ENCODE results near the gene H2BK1.

Gene H2BK1

DNA sequence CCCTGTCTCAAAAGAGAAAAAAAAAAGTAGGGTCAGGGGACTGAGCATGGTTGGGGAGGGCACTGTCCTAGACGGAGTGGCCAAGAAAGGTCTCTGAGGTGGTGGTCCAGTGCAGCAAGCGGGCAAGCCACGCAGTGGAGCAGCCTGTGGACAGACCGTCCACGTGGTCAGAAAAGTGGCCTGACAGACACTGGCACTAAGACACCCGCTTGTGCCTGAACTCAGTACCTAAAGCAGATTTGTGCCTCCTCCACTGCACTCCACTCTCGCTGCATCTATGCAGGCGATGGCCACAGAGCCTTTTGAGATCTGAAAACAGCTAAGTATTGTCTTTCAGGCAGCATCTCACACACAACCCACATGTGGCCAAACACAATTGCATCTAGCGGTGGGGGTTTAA lies 32.1 kb downstream of the H2BK1 start:
- DNase-seq (ENCODE audit: low read depth in 2 of 2) = no peak

DNA sequence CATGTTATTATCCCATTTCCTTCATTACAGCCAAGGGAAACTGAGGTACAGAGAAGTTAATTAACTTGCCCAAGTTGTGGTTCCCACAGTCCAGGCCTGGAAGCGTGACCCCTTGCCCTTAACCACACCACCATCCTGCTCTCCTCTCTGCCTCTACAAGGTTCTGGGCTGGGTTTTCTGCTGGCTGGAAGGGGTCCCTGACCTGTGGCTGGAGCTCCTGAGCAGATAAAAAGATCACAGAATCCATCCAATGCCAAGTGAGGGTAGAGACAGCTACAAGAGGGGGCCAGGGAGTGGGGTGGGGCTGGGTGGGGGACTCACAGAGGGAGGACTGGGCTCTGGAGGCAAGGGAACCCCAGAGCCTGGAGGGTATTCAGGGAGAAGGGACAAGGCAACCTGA lies 33.0 kb downstream of the H2BK1 start:
- no peak for DNase-seq (ENCODE audit: low read depth in 2 of 2)

DNA sequence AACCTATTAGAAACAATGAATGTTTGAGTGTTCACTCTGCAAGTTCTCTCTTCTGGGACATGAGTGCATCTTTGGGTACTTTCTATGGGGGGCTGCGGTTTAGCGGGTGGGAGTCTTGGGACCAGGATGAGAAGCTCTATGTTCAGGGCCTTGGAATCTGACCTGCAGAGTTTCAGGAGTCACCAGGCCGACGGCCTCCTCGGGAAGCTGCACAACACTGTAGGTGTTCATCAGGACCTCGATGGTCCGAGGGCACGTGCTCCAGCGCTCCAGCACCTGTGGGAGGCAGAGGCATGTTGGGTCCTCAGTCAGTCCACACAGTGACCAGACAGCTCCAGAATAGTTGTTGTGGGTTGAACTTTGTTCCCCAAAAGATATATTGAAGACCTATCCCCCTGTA lies 33.9 kb downstream of the H2BK1 start:
- no peak for DNase-seq (ENCODE audit: low read depth in 2 of 2)

DNA sequence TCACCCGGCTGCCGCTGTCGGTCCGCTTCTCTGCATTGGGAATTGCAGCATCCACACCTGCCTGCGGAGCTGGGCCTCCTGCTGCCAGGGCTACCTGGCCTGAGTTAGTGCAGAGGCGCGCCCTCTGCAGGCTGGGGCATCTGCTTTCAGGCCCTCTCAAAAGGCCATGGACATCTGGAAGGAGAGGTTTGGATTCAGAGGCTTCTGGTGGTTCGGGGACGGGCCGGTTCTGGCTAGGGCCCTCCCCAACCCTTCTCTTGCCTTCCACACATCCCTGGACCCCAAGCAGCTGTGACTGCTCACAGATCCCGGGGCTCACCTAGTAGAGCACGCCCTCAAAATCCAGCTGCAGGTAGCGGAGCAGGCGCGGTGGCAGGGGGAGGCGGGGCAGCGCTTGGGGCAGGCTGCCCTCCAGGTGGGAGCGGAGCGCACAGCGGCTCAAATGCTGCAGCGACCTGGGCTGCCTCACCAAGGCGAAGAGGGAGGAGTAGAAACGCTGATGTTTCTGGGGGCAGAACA lies 34.4 kb downstream of the H2BK1 start:
- DNase-seq (ENCODE audit: low read depth in 2 of 2) = no peak

DNA sequence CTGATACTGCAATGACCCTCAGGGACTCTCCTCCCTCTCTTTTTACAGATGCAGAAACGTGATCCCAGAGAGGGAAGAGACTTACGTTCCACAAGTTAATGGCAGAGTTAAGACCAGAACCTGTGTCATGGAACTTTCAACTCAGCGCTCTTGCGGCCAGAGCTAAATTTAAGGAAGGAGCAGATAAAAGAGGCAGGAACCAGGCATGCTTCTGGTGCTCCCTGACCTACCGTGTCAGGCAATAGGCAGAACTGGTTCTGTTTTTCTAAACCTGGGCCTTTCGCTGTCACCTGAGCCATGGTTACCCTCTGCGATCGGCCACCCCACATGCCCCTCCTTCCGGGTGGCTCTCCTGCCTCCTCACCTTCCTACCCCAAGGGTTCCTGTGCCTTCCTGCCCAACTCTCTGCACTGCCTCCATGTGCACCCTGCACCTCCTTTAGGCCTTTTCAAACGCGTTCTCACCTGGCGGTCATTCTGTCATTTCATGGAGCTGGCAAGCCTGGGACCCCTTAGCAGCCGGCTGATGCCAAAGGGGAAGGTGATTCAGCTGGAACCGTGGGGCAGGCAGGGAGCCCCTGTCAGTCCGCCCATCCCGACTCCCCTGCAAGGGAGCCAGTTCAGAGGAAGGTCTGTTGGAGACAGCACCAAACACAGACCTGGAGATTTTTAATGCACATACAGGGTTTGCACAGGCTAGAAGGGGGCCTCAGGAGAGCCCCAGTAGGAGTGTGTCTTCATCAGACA lies 35.1 kb downstream of the H2BK1 start:
- DNase-seq (ENCODE audit: low read depth in 2 of 2) = no peak

DNA sequence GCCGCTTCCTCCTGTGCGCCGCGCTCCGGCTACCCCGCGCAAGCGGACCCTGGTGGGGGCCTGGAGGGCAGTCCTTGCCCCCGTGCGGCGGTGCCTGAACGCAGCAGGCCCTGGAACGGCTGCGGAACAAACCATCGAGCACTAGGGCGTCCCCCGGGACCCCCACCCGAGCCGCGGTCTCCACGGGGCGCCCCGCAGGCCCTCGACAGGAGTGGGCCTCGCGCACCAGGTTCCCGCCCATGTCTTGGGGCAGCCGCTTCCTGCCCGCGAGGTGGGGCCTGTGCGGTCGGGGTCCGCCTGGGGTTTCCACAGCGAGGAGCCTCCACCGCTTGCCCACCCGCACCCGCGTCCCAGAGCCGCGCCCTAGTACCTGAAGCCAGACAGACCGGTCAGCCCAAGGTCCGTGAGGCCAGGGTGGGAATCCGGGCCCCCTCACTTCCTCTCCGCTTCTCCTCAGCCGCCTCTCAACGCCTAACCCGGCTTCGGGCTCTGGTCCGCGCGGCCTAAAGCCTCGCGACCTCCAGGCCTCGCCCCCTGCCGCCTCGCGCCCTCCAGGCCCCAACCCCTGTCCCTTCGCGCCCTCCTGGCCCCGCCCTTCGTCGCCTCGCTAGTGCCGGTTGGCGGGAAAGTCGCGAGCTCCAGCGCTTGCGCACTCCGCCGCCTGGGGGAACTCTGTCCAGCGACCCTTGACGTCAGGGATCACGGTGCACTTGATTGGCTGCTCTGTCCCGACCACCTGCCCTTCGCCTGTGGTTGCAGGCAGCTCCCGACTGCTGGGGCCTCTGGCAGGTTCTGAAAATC lies 35.8 kb downstream of the H2BK1 start:
- DNase-seq (ENCODE audit: low read depth in 2 of 2) = no peak

DNA sequence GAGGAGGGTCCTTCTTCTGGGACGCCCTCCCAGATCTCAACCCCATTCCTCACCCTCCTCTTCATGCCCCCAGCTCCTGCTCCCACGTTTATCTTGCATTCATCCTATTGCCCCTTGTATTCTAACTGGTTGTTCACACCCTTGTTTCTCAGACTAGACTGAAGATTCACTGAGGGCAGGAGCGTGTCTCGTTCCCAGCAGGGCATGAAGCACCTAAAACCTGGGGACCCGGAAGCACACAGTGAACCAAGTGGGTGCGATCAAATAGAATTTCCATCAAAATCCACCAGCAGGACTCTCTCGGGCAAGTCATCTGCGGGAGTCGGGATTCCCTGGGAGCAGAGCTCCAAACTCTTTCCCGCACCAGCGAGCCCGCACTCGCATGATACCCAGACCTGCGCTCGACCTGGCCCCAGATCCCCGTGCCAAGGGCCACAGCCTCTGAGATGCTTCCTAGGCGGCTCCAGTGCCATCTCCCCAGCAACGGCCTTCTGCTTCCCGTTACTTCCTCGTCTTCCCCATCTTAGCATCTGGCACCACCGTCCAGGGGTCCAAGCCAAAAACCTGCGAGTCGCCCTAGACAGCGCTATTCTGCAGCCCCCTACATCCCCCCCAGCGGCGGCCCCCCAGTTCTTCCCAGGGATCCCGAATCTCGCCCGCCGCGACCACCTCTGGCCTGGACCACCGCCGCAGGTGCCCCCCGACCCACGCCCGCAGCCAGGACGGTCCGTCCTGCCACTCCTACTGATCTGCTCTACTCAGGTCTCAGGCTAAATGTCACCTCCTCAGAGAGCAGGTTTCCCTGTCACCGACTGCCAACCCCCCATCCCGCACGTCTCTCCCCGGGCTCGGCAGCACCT lies 36.7 kb downstream of the H2BK1 start:
- no peak for DNase-seq (ENCODE audit: low read depth in 2 of 2)

DNA sequence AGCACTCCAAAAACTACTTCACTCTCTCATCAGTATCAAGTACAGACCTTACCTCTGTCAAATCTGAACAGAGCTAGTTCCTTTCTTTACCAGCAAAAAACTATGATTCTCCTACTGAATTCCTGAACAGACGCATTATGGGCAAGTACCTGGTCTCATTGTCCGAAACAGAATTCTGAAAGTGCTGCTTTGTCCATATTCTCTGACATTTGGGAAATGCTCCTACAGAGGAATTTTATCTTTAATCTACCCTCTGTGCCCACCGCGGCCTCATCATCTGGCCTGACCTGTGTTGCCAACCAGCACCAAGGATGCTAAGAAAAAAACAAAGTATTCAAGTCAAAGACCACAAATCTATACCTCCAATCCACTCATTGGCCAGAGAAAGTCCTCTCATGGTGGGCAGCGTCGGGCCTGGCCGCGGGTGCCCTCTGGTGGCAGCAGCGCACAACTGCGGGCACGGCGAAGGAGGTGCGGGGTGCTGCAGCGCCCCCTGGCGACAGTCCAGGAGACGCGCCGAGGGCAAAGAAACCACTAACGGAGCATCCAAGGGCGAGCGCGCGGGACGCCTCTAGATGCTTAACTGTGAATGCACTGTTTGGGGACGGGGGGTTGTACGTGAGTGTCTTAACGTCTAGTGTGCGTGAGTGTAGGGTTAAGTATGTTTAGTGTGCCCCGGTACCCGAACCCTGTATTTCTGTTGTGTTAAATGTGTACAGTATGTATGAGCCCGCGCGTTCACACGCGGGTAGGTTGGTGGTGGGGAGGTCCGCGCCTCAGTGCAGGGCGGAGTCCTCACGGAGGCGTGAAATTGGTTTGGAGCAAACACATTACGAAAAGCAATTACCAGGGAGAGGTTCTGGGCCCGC lies 37.8 kb downstream of the H2BK1 start:
- DNase-seq (ENCODE audit: low read depth in 2 of 2) = peak; percentile 53 to 60

DNA sequence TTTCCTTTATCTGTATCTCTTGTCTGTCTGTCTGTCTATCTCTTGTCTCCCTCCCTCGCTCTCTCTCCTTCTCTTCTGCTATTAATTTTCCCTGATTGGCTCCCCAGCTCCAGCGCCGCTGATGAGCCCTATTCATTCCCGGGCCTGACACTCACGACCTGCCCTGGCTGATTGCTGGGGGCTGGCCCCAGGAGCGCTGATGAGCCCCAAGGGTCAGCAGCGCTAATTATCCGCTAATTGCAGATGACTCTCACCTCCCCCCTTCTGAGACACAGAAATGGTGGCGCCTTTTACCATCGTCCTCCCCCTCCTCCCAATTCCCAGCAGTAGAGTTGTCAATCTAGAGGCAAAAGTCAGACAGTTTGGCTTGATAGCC lies 41.5 kb downstream of the H2BK1 start:
- DNase-seq (ENCODE audit: low read depth in 2 of 2) = no peak

DNA sequence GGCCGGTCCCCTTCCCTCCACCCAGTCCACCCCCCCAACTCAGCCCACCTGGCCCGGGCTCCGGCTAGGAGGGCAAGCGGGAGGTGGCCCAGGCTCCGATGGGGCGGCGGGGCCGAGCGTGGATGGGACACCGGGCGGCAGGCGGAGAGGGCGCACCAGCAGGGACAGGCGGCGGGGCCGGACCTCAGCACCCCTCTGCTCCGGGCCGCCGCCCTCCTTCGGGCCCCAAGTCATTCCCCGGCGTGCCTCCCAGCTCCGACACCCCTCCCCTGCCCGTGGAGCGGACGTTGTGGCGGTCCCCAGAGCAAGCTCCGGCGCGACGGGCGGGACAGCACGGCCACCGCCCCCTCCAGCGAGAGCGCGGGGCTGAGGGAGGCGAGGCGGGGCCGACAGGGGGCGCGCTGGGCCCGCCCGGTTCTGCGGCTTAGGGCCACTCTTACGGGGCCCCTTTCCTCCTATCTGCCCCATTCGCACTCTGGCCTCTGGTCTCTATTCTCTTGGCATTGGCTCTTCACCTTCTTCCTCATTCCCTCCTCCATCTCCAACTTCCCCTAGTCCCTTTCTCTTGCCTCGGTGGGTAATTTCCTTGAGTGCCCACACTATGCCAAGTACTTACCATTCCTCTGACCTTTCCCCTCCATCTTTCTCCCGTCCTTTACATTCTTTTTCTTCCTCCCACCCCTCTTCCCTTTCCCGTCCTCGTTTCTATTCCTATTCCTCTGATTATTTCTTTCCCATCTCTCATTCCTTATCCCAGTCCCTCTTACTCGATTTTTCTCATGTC lies 42.1 kb downstream of the H2BK1 start:
- DNase-seq (ENCODE audit: low read depth in 2 of 2) = peak in 1 of 2 donors; percentile 33

DNA sequence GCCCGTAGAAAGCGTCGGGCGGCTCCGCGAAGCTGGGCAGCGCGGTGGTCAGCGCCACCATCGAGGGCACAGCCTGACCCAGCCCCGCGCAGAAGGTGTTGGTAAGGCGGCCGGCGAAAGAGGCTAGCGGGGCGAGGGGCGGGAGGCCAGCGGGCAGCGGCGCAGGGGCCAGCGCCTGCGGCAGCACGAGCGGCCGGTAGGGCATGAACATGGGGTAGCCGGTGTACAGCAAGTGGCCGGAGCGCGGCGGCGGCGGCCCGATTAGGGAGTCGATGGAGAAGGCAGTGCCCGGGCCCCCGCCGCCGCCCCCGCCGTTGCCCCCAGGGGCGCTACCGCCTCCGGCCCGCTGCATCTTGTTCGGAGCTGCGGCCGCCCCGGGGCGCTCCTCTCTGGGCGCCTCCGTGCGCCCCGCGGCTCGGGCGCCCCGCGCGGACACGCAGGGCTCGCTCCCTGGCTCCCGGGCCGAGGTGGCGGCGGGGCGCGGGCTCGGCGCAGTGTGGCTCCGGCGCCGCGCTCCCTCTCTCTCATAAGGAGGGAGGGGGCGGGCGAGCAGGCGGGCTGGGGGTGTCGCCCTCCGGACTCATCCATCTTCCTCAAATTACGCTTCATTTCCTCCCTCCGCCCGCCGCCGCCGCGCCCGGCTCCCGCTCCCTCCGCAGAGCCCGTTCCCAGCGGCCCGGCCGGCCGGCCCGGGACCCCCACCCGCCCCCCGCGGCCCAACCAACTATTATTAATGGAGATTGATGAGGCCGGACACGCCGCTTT lies 42.9 kb downstream of the H2BK1 start, which contains the start of gene GBX1:
Gene GBX1, minus strand, starts transcription at position 498 of the 765 bp plus-strand sequence. Its CDS starts 146 bp downstream, at position 352.
- no peak for DNase-seq (ENCODE audit: low read depth in 2 of 2)

DNA sequence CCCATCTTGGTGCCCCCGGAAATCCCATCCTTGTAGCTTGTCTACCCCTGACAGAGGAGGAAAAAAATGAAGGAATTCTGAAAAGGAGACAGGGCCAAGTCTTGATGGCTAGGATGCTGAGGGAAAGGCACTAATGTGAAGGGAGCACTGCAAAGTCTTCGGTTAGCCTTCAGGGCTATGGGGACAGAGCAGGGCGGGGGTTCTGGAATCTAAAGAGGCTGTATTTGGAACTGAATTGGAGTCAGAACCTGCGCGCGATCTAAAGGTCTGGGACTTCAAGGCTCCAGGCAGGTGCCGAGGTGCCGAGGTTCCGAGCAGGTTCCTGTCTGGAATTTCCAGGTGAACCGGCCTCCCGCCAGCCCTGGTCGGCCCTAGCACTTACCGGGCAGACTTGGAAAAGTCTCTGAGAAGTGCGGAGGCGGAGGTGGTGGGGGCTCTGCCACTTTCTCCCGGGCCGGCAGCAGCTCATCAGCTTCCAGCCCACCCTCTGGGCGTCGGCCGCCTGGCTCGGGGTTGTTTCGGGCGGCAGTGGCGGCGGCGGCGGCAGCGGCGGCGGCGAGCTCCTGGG lies 43.6 kb downstream of the H2BK1 start:
- DNase-seq (ENCODE audit: low read depth in 2 of 2) = no peak

DNA sequence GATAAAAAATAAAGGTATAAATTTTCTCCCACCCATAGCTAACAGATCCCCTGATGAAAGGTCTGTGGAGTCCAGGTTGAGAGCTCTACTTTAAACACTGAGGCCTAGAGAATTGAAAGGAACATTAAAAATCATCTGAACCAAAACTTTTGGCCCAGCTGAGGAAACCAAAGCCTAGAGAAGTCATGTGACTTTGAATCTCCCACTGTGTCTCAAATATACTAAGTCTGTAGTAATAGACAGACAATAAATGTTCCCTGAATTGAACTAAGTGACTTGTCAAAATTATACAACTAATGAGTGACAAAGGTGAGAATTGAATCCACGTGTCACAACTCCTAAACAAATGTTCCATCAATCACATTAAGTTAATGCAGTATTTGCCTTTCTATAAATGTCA lies 48.5 kb downstream of the H2BK1 start:
- no peak for DNase-seq (ENCODE audit: low read depth in 2 of 2)

All from stimulated activated CD8-positive, alpha-beta memory T cell treated with anti-CD3 and anti-CD28 coated beads, Interleukin-7, amount 100 ng/mL, for 1 hour (primary cell).